ENCODE measurements around the gene IPO7. TPM values are rescaled to one million over a fixed set of nuclear protein-coding genes. Genes with fewer than 3 reads are reported as not detected.

IPO7 gene
- total RNA-seq, 4 donors from 2014 or later = 53.9 to 70.0 (median 65.3) TPM

GRCh38 chr11:9461063-9461759 is 76.8 kb downstream of the IPO7 start:
- TF ChIP-seq CTCF (IDR thresholded peaks at IDR 0.05) (no peak), POLR2A (IDR thresholded peaks at IDR 0.05) (peak in 1 of 2 donors; percentile 95)
- WGBS, 2 donors = 1% methylated on average over 57 of the region's 57 CpGs
- intact Hi-C loops (cut with DNase I; ENCODE audit: low total_unique reads) = loop anchor here (10.0 kb wide), 1 partner anchor 64 kb away; no protein-coding TSS in a partner anchor
- H3K4me3 ChIP-seq (ENCODE audit: low read depth, poor library complexity, severe bottlenecking) = peak overlapping the region; percentile 45
- DNase-seq (ENCODE audit: low spot score in 2 of 2) = peak; percentile 82 to 97

DNA sequence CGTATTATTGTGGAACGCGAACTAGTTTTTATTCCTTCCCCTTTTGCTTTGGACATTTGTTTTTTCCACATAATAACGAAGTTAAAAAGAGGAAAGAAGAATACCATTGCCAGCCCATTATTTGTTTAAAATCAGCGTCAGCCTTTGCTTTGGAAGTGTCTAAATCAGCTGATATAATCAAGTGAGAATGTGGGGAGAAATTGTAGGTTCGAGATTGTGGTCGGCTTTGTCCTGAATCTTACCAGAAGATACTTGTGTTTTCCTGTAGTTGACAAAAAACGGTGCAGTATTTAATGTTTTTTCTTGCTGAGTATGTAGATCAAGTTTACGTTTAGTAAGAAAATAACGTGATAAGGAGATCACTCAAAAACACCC is 77.3 kb downstream of the IPO7 start:
- DNase-seq (ENCODE audit: low spot score in 2 of 2) = no peak
- 1% methylated on average over 10 of the region's 10 CpGs for WGBS, 2 donors
- intact Hi-C loops (cut with DNase I; ENCODE audit: low total_unique reads) = loop anchor here (10.0 kb wide), 1 partner anchor 63 kb away; no protein-coding TSS in a partner anchor
- H3K4me3 ChIP-seq (ENCODE audit: low read depth, poor library complexity, severe bottlenecking) = peak overlapping the region; percentile 45
- TF ChIP-seq POLR2A (IDR thresholded peaks at IDR 0.05) = no peak
- TF ChIP-seq CTCF (IDR thresholded peaks at IDR 0.05) = no peak

GRCh38 chr11:9462172-9462799 is 77.8 kb downstream of the IPO7 start:
- intact Hi-C loops (cut with DNase I; ENCODE audit: low total_unique reads) = loop anchor here (10.0 kb wide), 1 partner anchor 63 kb away; no protein-coding TSS in a partner anchor
- TF ChIP-seq POLR2A (IDR thresholded peaks at IDR 0.05) (no peak), CTCF (IDR thresholded peaks at IDR 0.05) (no peak)
- WGBS, 2 donors = 79 to 81% methylated on average over 16 of the region's 16 CpGs
- no peak overlapping the region for H3K4me3 ChIP-seq (ENCODE audit: low read depth, poor library complexity, severe bottlenecking)
- no peak for DNase-seq (ENCODE audit: low spot score in 2 of 2)

DNA sequence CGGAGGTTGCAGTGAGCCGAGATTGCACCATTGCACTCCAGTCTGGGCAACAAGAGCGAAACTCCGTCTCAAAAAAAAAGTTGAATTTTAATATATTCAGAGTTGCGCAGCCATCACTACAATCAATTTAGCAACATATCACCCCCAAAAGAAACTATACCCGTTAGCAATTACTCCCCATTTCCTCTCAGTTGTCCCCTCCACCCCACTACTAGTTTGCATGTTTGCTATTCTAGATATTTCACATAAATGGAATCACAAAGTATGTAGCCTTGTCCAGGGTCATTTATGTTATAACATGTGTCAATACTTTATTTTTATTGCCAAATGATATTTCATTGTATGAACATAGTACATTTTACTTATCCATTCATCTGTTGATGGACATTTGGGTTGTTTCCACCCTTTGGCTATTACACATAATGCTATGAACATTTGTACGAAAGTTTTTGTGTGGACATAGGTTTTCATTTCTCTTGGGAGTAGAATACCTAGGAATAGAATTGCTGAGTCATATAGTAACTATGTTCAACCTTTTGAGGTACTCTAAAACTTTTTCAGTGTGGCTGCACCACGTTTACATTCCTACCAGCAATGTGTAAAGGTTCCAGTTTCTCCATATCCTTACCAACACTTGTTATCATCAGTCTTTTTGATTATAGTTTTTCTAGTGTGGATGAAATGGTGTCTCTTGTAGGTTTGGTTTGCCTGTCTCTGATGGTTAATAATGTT is 78.5 kb downstream of the IPO7 start:
- WGBS, 2 donors = 90 to 93% methylated on average over 8 of the region's 8 CpGs
- TF ChIP-seq CTCF (IDR thresholded peaks at IDR 0.05) = no peak
- no peak for TF ChIP-seq POLR2A (IDR thresholded peaks at IDR 0.05)
- no peak overlapping the region for H3K4me3 ChIP-seq (ENCODE audit: low read depth, poor library complexity, severe bottlenecking)
- DNase-seq (ENCODE audit: low spot score in 2 of 2) = no peak
- intact Hi-C loops (cut with DNase I; ENCODE audit: low total_unique reads) = loop anchor here (10.0 kb wide), 1 partner anchor 62 kb away; no protein-coding TSS in a partner anchor

DNA sequence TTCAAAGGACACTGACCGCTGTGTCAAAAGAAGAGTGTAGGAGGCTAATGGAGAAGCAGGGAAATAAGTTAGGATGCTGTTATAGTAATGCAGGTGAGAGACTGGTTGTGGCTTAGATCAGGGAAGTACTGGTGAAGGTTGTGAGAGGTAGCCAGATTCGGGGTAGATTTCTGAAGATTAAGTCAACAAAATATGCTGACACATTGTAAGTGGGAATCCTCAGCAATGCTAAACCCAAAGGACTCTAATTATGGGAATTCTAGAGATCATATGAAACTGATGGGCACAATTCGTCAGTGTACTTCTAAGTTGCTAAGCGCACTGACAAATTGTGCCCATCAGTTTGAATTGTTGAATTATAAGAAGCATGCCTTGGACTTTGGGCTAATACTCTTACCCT is 86.3 kb downstream of the IPO7 start:
- 91 to 94% methylated on average over 4 of the region's 4 CpGs for WGBS, 2 donors
- TF ChIP-seq POLR2A (IDR thresholded peaks at IDR 0.05) (no peak), CTCF (IDR thresholded peaks at IDR 0.05) (no peak)
- no peak overlapping the region for H3K4me3 ChIP-seq (ENCODE audit: low read depth, poor library complexity, severe bottlenecking)
- intact Hi-C loops (cut with DNase I; ENCODE audit: low total_unique reads) = no loop called here
- DNase-seq (ENCODE audit: low spot score in 2 of 2) = no peak

Measured in lower leg skin (tissue), 4 donors.